ENCODE data around the gene GRIP1.

The GRIP1 gene

DNA sequence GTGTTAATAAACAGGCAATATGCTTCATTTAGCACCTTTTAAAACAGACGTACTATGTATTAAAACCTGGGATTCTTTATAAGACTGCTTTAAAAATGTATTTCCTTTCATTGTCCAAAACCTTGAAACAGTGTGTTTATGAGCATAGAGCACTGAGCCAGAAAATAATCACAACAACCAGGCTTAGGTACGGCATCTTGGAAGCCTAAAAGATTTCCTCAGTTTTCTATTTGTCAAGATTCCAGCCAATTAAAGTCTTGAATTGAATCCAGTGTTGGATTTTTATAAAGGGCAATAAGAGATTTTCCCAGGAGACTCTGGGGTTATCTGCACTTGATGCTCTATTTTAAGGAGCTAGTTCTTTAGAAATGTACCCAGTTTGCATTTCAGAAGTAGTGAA, 80.3 kb downstream of the GRIP1 start:
- no peak for DNase-seq

GRCh38 chr12:66598079-66598478, 80.8 kb downstream of the GRIP1 start:
- DNase-seq = no peak

GRCh38 chr12:66596199-66596598, 82.7 kb downstream of the GRIP1 start:
- no peak for DNase-seq

DNA sequence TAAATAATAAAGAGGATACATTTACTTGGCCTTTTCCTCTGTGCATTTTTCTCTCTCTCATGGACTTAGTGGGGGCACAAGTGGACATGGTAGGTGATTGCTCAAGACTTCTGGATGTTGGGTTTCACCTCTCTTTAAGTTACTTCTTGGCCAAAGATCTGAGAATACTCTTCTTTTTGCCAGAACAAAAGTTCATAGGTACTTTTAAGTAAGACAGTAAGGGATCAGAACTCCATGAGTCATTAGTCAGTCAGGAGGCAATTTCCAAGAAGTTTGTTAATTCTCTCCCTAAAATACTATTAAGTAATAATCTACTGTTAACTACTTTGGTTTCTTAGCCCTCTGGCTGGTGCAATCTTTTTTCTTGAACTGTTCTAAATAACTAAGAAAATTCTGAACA, 84.2 kb downstream of the GRIP1 start:
- no peak for DNase-seq

DNA sequence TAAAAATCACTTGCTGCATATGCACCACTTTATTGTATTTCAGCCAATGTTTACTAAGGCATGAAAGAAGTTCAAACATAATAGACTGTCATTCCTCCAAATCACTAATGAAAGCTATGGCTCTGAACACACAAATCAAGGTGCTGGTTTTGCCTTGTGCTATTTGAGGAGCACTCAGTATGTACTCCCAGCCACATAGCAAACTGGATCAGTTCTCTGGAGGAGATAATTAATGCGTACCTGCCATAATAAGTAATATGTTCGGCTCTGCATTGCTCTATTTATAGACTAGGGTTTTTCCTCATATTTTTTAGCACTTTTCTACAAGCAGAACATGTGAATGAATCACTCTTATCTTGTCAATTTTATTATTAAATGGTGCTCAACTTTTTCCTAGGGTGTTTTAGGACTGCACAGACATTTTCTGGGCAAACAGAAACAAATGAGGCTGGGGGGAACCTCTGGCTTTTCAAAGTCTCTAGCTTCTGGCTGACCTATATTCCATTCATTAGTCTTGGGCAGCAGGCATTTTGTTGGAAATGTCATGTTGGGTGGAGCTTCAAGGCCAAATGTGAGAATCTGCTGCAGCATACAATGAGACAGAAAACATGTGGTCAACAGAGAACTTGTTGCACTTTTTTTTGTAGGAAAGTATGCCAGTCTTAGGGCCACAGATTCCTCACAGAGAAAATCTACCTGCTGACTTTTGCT, 88.4 kb downstream of the GRIP1 start:
- no peak for DNase-seq

GRCh38 chr12:66589095-66589494, 89.8 kb downstream of the GRIP1 start:
- DNase-seq = no peak

- DNase-seq = no peak
Observed at GRCh38 chr12:66587912-66588311, 91.0 kb downstream of the GRIP1 start.

GRCh38 chr12:66584673-66585072, 94.2 kb downstream of the GRIP1 start:
- no peak for DNase-seq

DNA sequence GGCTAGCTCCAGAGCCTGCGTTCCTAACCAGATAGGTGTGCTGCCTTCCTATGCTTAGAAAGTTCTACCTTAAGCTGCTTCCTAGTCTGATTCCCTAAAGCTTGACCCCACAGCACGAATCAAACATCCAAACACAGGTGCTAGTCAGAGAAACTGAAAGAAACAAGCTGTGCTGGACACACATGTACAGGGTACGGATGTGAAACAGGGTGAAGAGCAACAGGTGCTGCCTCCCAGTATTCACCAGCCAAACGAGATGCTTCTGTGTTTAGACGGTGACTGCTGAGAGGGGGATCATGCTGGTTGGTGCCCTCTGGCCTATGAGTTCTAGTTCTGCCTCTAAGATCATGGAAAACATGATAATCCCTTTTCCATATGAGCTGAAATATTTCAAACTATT, 105.3 kb downstream of the GRIP1 start:
- no peak for DNase-seq

GRCh38 chr12:66572845-66573244, 106.0 kb downstream of the GRIP1 start:
- DNase-seq = no peak

- no peak for DNase-seq
Observed at GRCh38 chr12:66571361-66571915, 107.4 kb downstream of the GRIP1 start.

GRCh38 chr12:66563220-66563619, 115.7 kb downstream of the GRIP1 start:
- no peak for DNase-seq

GRCh38 chr12:66555113-66555512, 123.8 kb downstream of the GRIP1 start:
- DNase-seq = no peak

DNA sequence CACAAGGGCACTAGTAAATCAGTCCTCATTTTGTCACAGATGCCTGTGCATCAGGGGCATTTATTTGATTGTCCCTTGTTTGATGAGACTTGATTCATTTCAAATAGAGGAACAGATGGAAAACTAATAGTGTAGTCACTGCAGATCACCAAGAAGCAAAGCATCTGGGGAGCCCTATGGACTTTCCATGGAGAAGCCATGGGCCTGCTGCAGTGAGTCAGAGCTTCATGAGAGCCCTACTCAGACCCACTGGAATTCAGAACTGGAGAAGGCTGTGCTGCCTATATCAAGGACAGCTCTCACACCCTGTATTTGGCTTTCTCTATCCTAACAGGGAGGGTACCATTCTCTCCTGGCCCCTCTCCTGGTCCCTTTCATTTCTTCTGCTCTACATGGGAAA, 126.2 kb downstream of the GRIP1 start:
- DNase-seq = no peak

DNA sequence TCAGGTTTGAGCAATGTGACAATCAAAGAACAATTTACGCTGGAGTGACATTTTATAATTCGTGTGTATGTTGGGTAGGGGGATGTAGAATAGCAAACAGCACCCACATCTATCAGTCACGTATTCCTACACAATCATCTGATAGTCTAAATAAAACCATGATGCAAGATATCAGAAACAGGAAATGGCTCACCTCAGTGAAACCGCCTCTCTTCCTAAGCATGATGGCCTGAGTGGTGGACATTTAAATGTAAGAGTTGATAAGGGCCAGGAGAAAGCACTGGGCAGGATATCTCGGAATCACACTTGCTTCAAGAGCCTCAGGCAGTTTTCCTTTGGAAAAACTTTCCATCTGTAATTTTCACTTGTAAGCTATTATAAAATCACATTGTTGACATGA, 128.2 kb downstream of the GRIP1 start:
- DNase-seq = no peak

- DNase-seq = no peak
Observed at GRCh38 chr12:66549050-66549389, 129.9 kb downstream of the GRIP1 start.

- no peak for DNase-seq
Observed at GRCh38 chr12:66548338-66549049, 130.4 kb downstream of the GRIP1 start.

DNA sequence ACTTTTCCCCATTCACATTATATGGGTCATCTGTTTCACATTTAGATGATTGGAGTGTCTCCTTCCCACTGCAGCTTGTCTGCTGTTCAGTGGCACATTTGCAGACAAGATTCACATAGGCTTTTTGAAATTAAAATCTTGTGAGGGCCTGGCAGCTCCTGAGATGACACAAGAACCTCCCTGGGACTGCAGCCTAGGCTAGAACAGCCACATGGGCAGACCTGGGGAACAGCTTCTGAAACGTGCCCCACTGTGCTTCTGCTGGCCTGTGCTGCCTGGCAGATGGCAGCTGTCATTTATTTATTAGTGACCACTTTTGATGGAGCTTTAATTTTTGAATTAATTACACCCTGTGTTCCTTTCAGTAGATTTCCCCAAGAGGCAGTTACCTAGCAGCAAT, 137.4 kb downstream of the GRIP1 start:
- no peak for DNase-seq

- DNase-seq = no peak
Observed at GRCh38 chr12:66539431-66539830, 139.4 kb downstream of the GRIP1 start.

DNA sequence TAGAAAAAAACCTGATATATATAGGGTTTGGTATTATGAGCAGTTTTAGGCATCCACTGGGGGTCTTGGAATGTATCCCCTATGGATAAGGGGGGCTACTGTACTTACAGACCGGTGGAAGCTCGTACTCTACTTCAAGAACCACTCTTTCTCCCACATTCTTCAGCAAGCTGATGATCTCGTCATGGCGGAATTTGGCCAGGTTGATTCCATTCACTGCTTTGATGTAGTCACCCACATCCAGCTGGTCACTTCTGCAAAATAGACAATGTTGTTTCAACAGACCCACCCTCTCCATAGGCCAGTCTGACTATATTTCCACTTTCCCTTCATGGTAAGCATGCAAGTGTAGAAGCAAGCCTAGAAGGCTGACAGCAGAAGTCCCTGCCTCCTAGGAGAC, 139.9 kb downstream of the GRIP1 start:
- DNase-seq = no peak

DNA sequence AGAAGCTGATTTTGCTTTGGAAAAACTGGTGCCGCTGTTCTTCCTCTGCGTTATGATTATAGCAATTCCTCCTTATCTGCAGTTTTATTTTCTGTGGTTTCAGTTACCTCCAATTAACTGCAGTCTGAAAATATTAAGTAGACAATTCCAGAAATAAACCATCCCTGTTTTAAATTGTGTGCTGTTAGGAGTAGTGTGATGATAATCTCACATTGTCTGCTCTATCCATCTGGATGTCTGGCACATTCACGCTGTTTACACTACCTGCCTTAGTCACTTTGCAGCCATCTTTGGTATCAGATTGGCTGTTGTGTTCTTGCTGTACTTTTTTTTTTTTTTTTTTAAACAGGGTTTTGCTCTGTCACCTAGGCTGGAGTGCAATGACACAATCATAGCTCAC, 141.0 kb downstream of the GRIP1 start:
- no peak for DNase-seq

DNA sequence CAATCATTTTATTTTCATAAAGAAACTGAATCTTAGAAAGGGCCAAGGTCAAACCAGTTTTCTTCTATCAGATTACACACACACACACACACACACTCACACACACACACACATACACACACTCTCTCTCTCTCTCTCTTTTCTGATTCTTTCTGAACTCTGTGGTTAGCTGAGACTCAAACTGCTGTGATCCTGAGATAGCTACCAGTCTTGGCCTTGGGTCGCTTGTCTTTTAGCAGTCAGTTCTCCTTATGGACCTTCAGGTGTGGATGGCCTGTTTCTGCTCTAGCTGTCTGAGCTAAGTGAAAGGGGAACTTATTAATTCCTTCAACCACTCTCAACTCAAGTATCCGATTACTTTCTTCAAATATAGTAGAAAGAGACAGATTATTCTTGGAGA, 145.1 kb downstream of the GRIP1 start:
- DNase-seq = no peak

GRCh38 chr12:66531766-66532165, 147.1 kb downstream of the GRIP1 start:
- DNase-seq = no peak

DNA sequence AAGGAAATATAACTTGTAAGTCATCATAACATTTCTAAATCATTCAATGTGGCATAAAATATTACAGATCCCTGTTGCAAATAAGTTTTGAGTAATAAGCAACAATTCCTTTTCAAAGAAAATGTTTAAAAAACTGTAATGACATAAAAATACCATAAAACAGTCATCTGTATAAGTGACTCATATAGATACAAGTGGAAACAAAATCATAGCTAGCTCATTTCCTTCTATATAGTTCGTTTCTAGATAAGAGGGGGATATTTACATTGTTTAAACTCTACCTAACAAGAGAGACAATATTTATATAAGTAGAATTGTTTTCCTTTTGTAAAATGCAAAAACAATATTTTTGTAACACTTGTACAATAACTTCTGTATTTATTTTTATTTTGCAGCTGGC, 148.9 kb downstream of the GRIP1 start:
- no peak for DNase-seq

- no peak for DNase-seq
Observed at GRCh38 chr12:66516561-66516960, 162.3 kb downstream of the GRIP1 start.

All from T1000 (cell line).